ENCODE data around the gene ZNF593.

GRCh38 chr1:26190373-26190987, 20.8 kb downstream of the ZNF593 start, which contains the start of gene CATSPER4:
- no peak for TF ChIP-seq CHD4 (IDR thresholded peaks at IDR 0.05; ENCODE audit: borderline replicate concordance, low read length)
- no peak for TF ChIP-seq ZFP37 (CRISPR knock-in tag; IDR thresholded peaks at IDR 0.05; ENCODE audit: borderline replicate concordance)
- no peak for TF ChIP-seq SIX1 (CRISPR knock-in tag; IDR thresholded peaks at IDR 0.05; ENCODE audit: borderline replicate concordance)
- no peak for TF ChIP-seq PBX3 (CRISPR knock-in tag; IDR thresholded peaks at IDR 0.05; ENCODE audit: borderline replicate concordance)
- no peak for TF ChIP-seq SYNCRIP (IDR thresholded peaks at IDR 0.05; ENCODE audit: insufficient read depth, low read depth, low read length)
- TF ChIP-seq ZNF891 (CRISPR knock-in tag; IDR thresholded peaks at IDR 0.05), result no peak
